Ascending aorta (tissue), 2 donors: ENCODE data around the gene URI1. TPM values are rescaled to one million over a fixed set of nuclear protein-coding genes. Genes with fewer than 3 reads are reported as not detected.

Source experiments
- DNase-seq, 2 donors: peaks; one replicate each; pipeline ENCODE4 v3.0.0-alpha.2; 2019; ENCODE audit warnings: low spot score in 2 of 2
- H3K27ac ChIP-seq, 2 donors: fragments of 200-600 bp; sonication (generic); one replicate each; pipeline ENCODE4 v1.5.1; 2016 to 2017; ENCODE audit warnings: mild to moderate bottlenecking in 1 of 2
- H3K27me3 ChIP-seq: fragments of 200-600 bp; sonication (generic); one replicate; pipeline ENCODE4 v1.5.1; 2017
- H3K36me3 ChIP-seq, 2 donors: fragments of 200-600 bp; sonication (generic); one replicate each; pipeline ENCODE4 v1.5.1; 2016
- H3K4me1 ChIP-seq, 2 donors: fragments of 200-600 bp; sonication (generic); one replicate each; pipeline ENCODE4 v1.5.1; 2016 to 2017; ENCODE audit warnings: mild to moderate bottlenecking in 1 of 2
- H3K4me3 ChIP-seq, 2 donors: fragments of 200-600 bp; sonication (generic); one replicate each; pipeline ENCODE4 v1.5.1; 2016 to 2017; ENCODE audit warnings: mild to moderate bottlenecking in 1 of 2
- H3K9me3 ChIP-seq, 2 donors: fragments of 200-600 bp; sonication (generic); one replicate each; pipeline ENCODE4 v1.5.1; 2016
- CTCF ChIP-seq, 3 experiments: fragments of 200-600 bp in 2 of 3; fragments of 450-650 bp in 1 of 3; sonication (generic) in 2 of 3; IDR thresholded peaks; one replicate each; pipeline ENCODE4 v1.5.1; 2016 to 2019; ENCODE audit warnings: antibody characterized with exemption in 3 of 3, mild to moderate bottlenecking in 1 of 3, moderate library complexity in 1 of 3
- intact Hi-C: fragments of 100-400 bp; cut with DNase I; formaldehyde crosslinking; loops from one replicate; pipeline ENCODE4 v1.15.1; 2023
- total RNA-seq: library from RNA; depleted of rRNA; stranded (reverse); fragments of >200 nt; gene quantifications from one replicate; pipeline ENCODE4 v1.1.0, GENCODE V29; 2016

The URI1 gene
- total RNA-seq, 1 donor from 2014 or later = 23.8 TPM

DNA sequence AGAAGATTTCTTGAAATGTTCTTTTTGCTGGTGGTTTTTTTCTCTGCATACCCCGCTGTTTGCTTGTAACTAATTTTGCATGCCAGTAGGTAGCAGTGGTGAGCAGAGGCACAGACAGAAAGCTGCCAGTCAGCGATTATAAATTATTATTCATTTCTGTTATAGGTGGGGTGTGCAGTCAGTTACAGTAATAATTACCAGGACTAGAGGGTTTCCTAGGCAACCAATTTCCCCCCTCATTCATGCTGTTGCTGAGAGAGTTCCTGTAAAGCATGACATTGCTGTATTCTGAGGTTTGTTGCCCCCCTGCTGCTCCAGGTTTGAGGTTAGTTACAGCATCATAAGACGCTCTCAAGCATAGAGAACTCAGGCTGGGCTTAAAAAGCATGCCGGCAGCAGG, 104.5 kb downstream of the URI1 start:
- Histone ChIP-seq H3K27me3 (no peaks in the 10 kb centered on the region), H3K4me1 (no peaks in the 10 kb centered on the region), H3K4me3 (no peak overlapping the region), H3K9me3 (no peaks in the 10 kb centered on the region), H3K36me3 (no peaks in the 10 kb centered on the region), H3K27ac (no peak overlapping the region)
- no peak for TF ChIP-seq CTCF (IDR thresholded peaks at IDR 0.05)
- intact Hi-C loops = no loop called here
- DNase-seq = no peak

DNA sequence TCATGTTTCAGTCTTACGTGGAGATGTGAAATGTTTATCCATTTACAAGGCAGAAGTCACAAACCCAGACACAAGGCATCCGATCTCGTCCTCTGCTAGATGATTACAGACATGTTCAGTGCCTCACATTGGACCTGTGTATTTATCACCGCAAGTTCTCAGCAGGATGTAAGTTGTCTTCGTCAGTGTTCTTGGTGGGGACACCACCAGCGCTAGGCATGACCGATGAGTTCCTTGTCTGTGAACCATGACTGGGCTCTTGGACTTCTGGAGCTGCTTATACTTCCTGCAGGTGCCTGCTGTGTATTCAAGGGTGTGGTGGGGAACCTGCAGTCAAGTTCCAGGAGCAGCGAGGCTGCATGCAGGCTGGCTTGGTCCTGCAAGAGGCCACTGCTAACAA, 105.4 kb downstream of the URI1 start:
- no peak for TF ChIP-seq CTCF (IDR thresholded peaks at IDR 0.05)
- Histone ChIP-seq H3K9me3 (no peaks in the 10 kb centered on the region), H3K4me3 (no peak overlapping the region), H3K27ac (no peak overlapping the region), H3K27me3 (no peaks in the 10 kb centered on the region), H3K4me1 (no peaks in the 10 kb centered on the region), H3K36me3 (no peaks in the 10 kb centered on the region)
- intact Hi-C loops = no loop called here
- DNase-seq = no peak

- Histone ChIP-seq H3K9me3 (no peaks in the 10 kb centered on the region), H3K27me3 (no peaks in the 10 kb centered on the region), H3K27ac (no peak overlapping the region), H3K36me3 (no peaks in the 10 kb centered on the region), H3K4me1 (no peaks in the 10 kb centered on the region), H3K4me3 (no peak overlapping the region)
- intact Hi-C loops = no loop called here
- no peak for TF ChIP-seq CTCF (IDR thresholded peaks at IDR 0.05)
- no peak for DNase-seq
These were observed 107.2 kb downstream of the URI1 start for GRCh38 chr19:30049226-30049625.

DNA sequence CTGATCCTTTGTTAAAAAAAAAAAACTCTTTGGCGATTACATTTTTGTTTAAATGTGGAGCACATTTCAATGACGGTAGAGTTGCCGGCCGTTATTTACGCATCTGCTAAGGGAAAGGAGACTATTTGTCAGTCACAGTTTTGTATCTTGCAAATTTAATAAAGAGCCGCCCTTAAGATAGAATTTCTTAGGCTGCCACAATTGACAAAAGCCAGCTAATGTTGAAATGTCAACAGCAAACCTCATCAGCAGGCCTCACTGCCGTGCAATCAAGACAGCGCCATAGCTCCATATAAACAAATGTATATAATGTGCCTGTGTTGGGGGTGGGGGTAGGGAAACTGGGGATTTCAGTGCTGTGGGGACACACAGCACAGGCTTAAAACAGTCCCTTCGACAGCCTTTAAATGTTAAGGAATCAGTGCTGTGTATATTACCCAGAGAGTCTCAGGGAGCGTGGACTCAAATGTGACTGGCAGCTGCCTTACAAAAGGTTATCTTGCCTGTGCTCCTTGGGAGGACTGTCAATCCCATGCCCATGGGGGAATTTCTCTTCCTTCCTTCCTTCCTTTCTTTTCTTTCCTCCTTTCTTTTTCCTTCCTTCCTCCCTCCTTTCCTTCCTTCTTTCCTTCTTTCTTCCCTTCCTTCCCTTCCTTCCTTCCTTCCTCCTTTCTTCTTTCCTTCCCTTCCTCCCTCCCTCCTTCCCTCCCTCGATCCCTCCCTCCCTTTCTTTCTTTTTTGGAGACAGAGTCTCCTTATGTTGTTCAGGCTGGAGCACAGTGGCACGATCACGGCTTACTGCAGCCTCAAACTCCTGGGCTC, 108.0 kb downstream of the URI1 start:
- H3K9me3 ChIP-seq = no peaks in the 10 kb centered on the region
- H3K4me1 ChIP-seq = no peaks in the 10 kb centered on the region
- no peak overlapping the region for H3K4me3 ChIP-seq
- no peak for DNase-seq
- no peaks in the 10 kb centered on the region for H3K36me3 ChIP-seq
- intact Hi-C loops = no loop called here
- TF ChIP-seq CTCF (IDR thresholded peaks at IDR 0.05) = no peak
- H3K27me3 ChIP-seq = no peaks in the 10 kb centered on the region
- H3K27ac ChIP-seq = no peak overlapping the region

DNA sequence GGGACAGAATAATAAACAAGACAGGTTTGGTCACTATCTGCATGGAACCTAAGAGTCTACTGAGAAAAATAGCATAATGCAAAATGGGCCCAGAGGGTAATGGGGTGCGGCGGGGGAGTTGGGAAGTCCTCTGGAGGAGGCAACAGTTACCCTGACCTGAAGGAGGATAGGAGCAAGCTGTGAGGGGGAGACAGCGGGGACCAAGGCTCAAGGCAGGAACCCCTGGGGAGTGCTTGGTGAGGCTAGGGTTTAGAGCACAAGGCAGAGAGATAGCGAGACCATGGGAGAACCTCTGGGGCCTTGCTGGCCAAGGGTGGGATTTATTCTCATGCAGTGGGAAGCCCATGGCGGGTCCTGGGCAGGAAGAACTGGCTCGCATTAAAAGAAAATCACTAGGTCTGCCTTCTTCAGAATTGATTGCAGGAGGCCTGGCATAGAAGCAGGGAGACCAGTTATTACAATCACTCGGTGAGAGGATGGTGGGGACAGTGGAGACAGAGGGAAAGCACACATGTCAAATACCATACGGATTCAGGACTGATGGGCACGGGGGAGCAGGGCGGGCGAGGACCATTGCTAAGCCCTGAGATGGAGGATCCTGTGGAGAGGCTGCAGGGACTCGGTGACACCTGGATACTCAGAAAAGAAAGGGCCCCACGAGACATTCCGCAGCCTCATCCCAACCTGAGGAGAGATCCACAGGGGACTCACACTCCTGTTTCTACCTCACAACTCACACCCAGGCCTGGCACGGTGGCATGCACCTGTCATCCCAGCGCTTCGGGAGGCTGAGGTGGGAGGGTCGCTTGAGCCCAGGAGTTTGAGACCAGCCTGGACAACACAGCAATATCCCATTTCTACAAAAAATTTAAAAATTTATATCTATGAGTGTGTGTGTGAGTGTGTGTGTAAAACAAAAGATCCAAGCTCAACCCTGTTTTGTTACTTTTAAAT, 110.4 kb downstream of the URI1 start:
- TF ChIP-seq CTCF (IDR thresholded peaks at IDR 0.05) = no peak
- H3K9me3 ChIP-seq = no peaks in the 10 kb centered on the region
- no peaks in the 10 kb centered on the region for H3K36me3 ChIP-seq
- peak in 1 of 2 donors; percentile 41 for DNase-seq
- H3K27me3 ChIP-seq = no peaks in the 10 kb centered on the region
- H3K4me1 ChIP-seq = no peaks in the 10 kb centered on the region
- intact Hi-C loops = no loop called here
- no peak overlapping the region for H3K27ac ChIP-seq
- H3K4me3 ChIP-seq = no peak overlapping the region
